ENCODE data around the gene PROSER2.
A peak's percentile ranks its signal among the peaks of the same experiment; 100 is the strongest.

Gene PROSER2, protein sequence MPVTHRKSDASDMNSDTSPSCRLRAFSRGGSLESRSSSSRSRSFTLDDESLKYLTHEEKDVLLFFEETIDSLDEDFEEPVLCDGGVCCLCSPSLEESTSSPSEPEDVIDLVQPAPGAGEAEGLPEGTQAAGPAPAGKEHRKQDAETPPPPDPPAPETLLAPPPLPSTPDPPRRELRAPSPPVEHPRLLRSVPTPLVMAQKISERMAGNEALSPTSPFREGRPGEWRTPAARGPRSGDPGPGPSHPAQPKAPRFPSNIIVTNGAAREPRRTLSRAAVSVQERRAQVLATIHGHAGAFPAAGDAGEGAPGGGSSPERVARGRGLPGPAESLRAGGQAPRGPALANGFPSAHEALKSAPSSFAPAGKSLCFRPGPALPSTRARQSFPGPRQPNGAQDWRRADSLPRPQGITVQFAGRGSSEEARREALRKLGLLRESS

DNA sequence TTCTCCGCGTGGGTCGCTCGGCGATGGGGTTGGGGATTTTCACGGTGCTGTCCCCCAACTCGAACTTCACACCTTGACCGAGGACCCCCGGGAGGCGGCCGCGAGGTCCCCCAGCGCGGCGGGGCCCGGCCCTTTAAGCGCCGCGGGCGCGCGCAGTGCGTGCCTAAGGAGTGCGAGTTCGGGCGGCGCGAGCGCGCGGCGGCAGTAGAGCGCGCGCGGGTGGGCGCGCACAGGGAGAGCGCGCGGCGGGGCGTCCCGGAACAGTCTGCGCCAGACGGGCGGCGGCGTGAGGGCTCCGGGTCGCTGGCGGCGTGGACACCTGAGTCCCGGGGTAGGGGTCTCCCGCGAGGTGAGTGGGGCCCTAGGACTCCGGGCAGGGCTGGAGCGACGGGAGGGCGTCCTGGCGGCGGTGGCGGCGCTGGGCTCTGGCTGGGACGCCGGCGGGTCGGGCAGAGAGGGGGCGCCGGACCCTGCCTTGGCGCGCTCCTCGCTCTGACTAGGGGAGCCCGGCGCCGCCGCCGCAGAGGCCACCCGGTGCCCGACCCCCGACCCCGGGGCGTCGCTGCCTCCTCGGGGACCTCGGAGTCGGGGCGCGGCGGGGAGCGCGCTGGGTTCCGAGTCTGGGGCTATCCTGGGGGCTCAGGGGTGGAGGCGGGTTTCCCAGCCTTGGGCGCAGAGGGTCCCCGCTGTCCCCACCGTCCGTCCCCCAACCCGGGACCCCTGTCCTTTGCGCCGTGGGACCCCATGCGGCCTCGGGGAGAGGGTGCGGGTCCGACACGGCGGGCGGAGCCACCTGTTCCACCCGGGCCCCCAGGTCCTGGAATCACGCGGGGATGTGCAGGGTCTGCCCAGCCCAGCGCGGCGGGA, at the start of gene PROSER2:
TSS of gene PROSER2 (plus strand) at position 235 of the 867 bp plus-strand sequence. CDS start 28,722 bp downstream, outside the sequence.
- H3K4me1 Mint-ChIP-seq = peaks cover 10% of the 10 kb centered on the region
- peak within 1 kb of the TSS; percentile 86 for H3K4me3 Mint-ChIP-seq
- H3K9me3 Mint-ChIP-seq = no peaks in the 10 kb centered on the region
- TF ChIP-seq, protein P1, sequence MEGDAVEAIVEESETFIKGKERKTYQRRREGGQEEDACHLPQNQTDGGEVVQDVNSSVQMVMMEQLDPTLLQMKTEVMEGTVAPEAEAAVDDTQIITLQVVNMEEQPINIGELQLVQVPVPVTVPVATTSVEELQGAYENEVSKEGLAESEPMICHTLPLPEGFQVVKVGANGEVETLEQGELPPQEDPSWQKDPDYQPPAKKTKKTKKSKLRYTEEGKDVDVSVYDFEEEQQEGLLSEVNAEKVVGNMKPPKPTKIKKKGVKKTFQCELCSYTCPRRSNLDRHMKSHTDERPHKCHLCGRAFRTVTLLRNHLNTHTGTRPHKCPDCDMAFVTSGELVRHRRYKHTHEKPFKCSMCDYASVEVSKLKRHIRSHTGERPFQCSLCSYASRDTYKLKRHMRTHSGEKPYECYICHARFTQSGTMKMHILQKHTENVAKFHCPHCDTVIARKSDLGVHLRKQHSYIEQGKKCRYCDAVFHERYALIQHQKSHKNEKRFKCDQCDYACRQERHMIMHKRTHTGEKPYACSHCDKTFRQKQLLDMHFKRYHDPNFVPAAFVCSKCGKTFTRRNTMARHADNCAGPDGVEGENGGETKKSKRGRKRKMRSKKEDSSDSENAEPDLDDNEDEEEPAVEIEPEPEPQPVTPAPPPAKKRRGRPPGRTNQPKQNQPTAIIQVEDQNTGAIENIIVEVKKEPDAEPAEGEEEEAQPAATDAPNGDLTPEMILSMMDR (IDR thresholded peaks at IDR 0.05) = no peak
- H3K27me3 Mint-ChIP-seq (ENCODE audit: low read depth, poor library complexity) = peaks cover 60% of the 10 kb centered on the region
- H3K36me3 Mint-ChIP-seq (ENCODE audit: low read depth) = no peaks in the 10 kb centered on the region
- peak; percentile 73 for DNase-seq
- no peak within 1 kb of the TSS for H3K27ac Mint-ChIP-seq

DNA sequence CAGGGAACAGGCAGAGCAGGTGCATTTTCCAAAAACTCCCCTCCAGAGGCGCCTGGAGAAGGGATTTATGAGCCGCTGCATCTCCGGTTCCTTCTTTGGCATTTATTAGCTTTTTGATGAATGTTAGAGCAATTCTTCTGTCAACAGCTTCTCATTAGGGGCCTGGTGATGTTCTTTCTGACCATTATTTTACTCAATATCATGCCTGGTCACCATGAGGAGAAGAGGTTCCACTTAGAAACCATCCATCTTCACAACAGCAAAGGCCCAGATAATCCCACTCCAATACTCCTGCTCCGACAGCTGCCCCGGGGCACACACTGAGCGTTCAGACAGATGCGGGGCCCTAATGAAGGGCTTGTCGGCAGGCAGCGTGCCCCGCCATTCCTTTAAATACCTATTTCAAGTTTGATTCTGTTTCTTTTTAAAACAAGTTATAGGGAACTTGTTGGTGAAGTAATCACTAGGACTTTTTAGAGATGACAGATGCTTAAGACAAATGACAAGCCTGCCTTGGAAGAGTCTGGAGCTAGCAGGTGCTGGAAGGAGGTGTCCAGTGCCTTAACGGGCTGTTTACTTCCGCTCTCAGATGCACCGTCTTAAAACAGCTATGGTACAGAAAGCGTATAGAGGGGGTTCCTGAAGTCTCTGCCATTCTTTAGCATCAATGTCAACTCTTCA, 49.3 kb upstream of the PROSER2 start:
- Mint-ChIP-seq H3K4me1 (peaks cover 24% of the 10 kb centered on the region), H3K27me3 (ENCODE audit: low read depth, poor library complexity) (peaks cover 22% of the 10 kb centered on the region), H3K4me3 (no peak overlapping the region), H3K27ac (peak overlapping the region; percentile 43), H3K9me3 (peaks cover 12% of the 10 kb centered on the region), H3K36me3 (ENCODE audit: low read depth) (no peaks in the 10 kb centered on the region)
- peak; percentile 27 for DNase-seq
- TF ChIP-seq, protein P1 (IDR thresholded peaks at IDR 0.05) = no peak

DNA sequence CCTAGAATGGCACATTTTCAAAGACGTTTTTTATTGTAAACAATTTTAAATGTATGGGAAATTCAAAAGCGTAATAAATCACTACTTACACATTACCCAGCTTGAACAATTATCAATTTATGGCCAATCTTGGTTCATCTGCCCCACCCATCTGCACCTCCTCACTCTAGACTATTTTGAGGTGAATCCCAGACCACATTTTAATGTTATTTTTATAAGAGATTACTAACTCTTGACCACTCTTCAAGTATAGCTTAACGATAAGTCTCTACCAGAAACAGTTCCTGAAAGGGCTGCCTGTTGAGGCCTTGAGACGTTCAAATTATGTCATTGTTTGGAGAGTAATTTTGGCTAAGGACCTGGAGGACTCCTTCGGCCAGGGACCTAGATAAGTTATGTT, 47.7 kb upstream of the PROSER2 start:
- H3K27ac Mint-ChIP-seq = no peak overlapping the region
- H3K36me3 Mint-ChIP-seq (ENCODE audit: low read depth) = no peaks in the 10 kb centered on the region
- H3K4me1 Mint-ChIP-seq = peaks cover 24% of the 10 kb centered on the region
- TF ChIP-seq, protein P1 (IDR thresholded peaks at IDR 0.05) = no peak
- no peak for DNase-seq
- peaks cover 20% of the 10 kb centered on the region for H3K9me3 Mint-ChIP-seq
- H3K27me3 Mint-ChIP-seq (ENCODE audit: low read depth, poor library complexity) = peaks cover 21% of the 10 kb centered on the region
- no peak overlapping the region for H3K4me3 Mint-ChIP-seq

DNA sequence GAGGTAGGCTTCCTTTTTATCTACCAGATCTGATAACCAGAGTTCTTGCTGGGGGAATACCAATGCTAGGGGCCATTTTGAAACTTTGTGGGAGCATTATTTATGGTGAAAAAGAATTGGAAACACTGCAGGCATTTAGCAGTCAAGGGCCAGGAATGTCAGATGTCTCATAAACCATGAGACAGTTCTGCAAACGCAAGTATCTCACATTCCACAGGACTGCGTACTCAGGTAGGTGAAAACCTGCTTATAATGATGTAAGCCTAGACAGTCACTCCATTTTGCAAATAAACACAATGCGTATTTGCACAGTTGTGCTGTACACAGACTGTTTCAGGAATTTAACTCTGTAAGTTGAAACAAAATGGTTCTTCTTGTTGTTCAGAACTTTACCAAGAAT, 47.1 kb upstream of the PROSER2 start:
- no peaks in the 10 kb centered on the region for H3K36me3 Mint-ChIP-seq (ENCODE audit: low read depth)
- no peak overlapping the region for H3K4me3 Mint-ChIP-seq
- H3K4me1 Mint-ChIP-seq = peaks cover 24% of the 10 kb centered on the region
- no peak for DNase-seq
- H3K27me3 Mint-ChIP-seq (ENCODE audit: low read depth, poor library complexity) = peaks cover 21% of the 10 kb centered on the region
- H3K9me3 Mint-ChIP-seq = peaks cover 20% of the 10 kb centered on the region
- TF ChIP-seq, protein P1 (IDR thresholded peaks at IDR 0.05) = no peak
- no peak overlapping the region for H3K27ac Mint-ChIP-seq

DNA sequence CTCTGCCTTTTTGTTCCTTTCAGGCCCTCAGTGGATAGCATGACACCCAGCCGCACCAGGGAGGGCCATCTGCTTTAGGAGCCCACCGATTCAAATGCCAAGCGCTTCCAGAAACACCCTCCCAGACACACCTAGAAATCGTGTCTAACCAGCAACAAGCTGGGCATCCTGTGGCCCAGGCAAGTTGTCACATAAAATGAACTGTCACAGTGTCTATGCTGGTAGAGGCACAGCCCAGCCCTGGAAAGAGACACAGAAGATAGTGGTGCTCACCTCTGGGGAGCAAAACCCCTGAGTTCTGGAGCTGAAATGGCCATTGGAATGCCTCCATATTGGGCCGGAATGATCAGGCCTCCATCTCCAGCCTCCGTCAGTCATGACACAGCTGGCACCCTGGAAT, 42.0 kb upstream of the PROSER2 start:
- Mint-ChIP-seq H3K36me3 (ENCODE audit: low read depth) (no peaks in the 10 kb centered on the region), H3K4me3 (no peak overlapping the region), H3K27ac (no peak overlapping the region), H3K4me1 (peaks cover 16% of the 10 kb centered on the region), H3K27me3 (ENCODE audit: low read depth, poor library complexity) (peaks cover 17% of the 10 kb centered on the region), H3K9me3 (peaks cover 20% of the 10 kb centered on the region)
- TF ChIP-seq, protein P1 (IDR thresholded peaks at IDR 0.05) = no peak
- DNase-seq = no peak
